ENCODE data around the gene NKX2-1. TPM values are rescaled to one million over a fixed set of nuclear protein-coding genes. Genes with fewer than 3 reads are reported as not detected.

Gene NKX2-1
- total and polyA plus RNA-seq, 2 of the 13 experiments (the other 11 are each of a cell fraction or from before 2014, with no cell fraction given), result not detected

- Histone ChIP-seq H4K20me1 (ENCODE audit: insufficient read depth, low read length) (no peaks in the 10 kb centered on the region), H3K9ac (ENCODE audit: insufficient read depth, low read depth, low read length) (no peak overlapping the region), H3K4me3 (replicated peaks in 1 of 3; ENCODE audit: insufficient read depth in 1 of 3, low read depth in 2 of 3, low read length in 3 of 3) (no peak overlapping the region), H3K27me3 (ENCODE audit: control insufficient read depth in 1 of 2, insufficient read depth in 2 of 2, low read length in 2 of 2) (peaks cover 44 to 88% of the 10 kb centered on the region in 2 experiments), H3K9me3 (ENCODE audit: low read length) (no peaks in the 10 kb centered on the region), H3K36me3 (replicated peaks in 1 of 2; ENCODE audit: control insufficient read depth in 1 of 2, insufficient read depth in 2 of 2, low read length in 2 of 2) (no peaks in the 10 kb centered on the region), H3K4me1 (ENCODE audit: insufficient read depth, low read length) (no peaks in the 10 kb centered on the region), H3K4me2 (ENCODE audit: low read depth, low read length) (no peak overlapping the region), H3K79me2 (ENCODE audit: insufficient read depth, low read length) (no peaks in the 10 kb centered on the region), H3K27ac (ENCODE audit: extremely low read length, insufficient read depth, low read length) (no peak overlapping the region), H2AFZ (ENCODE audit: low read length) (no peak overlapping the region)
- CTCF ChIA-PET (ENCODE audit: low intra/inter-chr PET ratio, low total read pairs), result no interaction called here
- in situ Hi-C loops (cut with HindIII; ENCODE audit: extremely low pct_ligation_motif_present, low pct_unique_long_range_greater_than_20kb), result no loop called here
- no peak for DNase-seq (ENCODE audit: low spot score)
- intact Hi-C loops (cut with micrococcal nuclease; ENCODE audit: unreplicated experiment), result no loop called here
- TF ChIP-seq FOXK1 (CRISPR knock-in tag; IDR thresholded peaks at IDR 0.05; ENCODE audit: borderline replicate concordance, low read depth) (no peak), HIVEP1 (CRISPR knock-in tag; IDR thresholded peaks at IDR 0.05) (0 out of 2 replicates have a peak, but pooled peaks have one; percentile 20), MTF2 (CRISPR knock-in tag; IDR thresholded peaks at IDR 0.05; ENCODE audit: borderline replicate concordance) (0 out of 2 replicates have a peak, but pooled peaks have one; percentile 71)
- WGBS (ENCODE audit: low lambda C conversion rate), result 51% methylated on average over 38 of the region's 38 CpGs
- FAIRE-seq, result no peak
- POLR2A ChIA-PET, result no interaction called here
- no TSS peak for BruUV-seq (replicated peaks)
- no peak for ATAC-seq
These were observed 6.4 kb downstream of the NKX2-1 start for GRCh38 chr14:36513451-36514277.

GRCh38 chr14:36513012-36513420, 7.0 kb downstream of the NKX2-1 start:
- H3K79me2 ChIP-seq (ENCODE audit: insufficient read depth, low read length), result no peaks in the 10 kb centered on the region
- no peak overlapping the region for H2AFZ ChIP-seq (ENCODE audit: low read length)
- ChIA-PET CTCF (ENCODE audit: low intra/inter-chr PET ratio, low total read pairs) (no interaction called here), POLR2A (no interaction called here)
- no peak for DNase-seq (ENCODE audit: low spot score)
- no peak for TF ChIP-seq MAFG (CRISPR knock-in tag; IDR thresholded peaks at IDR 0.05)
- no peak for TF ChIP-seq ERF (CRISPR knock-in tag; IDR thresholded peaks at IDR 0.05)
- no peak for TF ChIP-seq MIXL1 (CRISPR knock-in tag; IDR thresholded peaks at IDR 0.05)
- no peak for TF ChIP-seq ELF1 (CRISPR knock-in tag; IDR thresholded peaks at IDR 0.05)
- whole genome bisulfite sequencing (ENCODE audit: low lambda C conversion rate), result 11% methylated on average over 17 of the region's 17 CpGs
- no peaks in the 10 kb centered on the region for H4K20me1 ChIP-seq (ENCODE audit: insufficient read depth, low read length)
- peaks cover 43 to 87% of the 10 kb centered on the region in 2 experiments for H3K27me3 ChIP-seq (ENCODE audit: control insufficient read depth in 1 of 2, insufficient read depth in 2 of 2, low read length in 2 of 2)
- intact Hi-C loops (cut with micrococcal nuclease; ENCODE audit: unreplicated experiment) (no loop called here), in situ Hi-C loops (cut with HindIII; ENCODE audit: extremely low pct_ligation_motif_present, low pct_unique_long_range_greater_than_20kb) (no loop called here)
- H3K9ac ChIP-seq (ENCODE audit: insufficient read depth, low read depth, low read length), result no peak overlapping the region
- ATAC-seq, result no peak
- no peak overlapping the region for H3K27ac ChIP-seq (ENCODE audit: extremely low read length, insufficient read depth, low read length)
- no peak overlapping the region for H3K4me2 ChIP-seq (ENCODE audit: low read depth, low read length)
- BruUV-seq (replicated peaks), result no TSS peak
- FAIRE-seq, result no peak
- H3K9me3 ChIP-seq (ENCODE audit: low read length), result no peaks in the 10 kb centered on the region
- H3K4me1 ChIP-seq (ENCODE audit: insufficient read depth, low read length), result no peaks in the 10 kb centered on the region
- H3K4me3 ChIP-seq (replicated peaks in 1 of 3; ENCODE audit: insufficient read depth in 1 of 3, low read depth in 2 of 3, low read length in 3 of 3), result no peak overlapping the region
- no peaks in the 10 kb centered on the region for H3K36me3 ChIP-seq (replicated peaks in 1 of 2; ENCODE audit: control insufficient read depth in 1 of 2, insufficient read depth in 2 of 2, low read length in 2 of 2)

Data from HepG2 (cell line).